NCI-H2227 (cell line): ENCODE results near the gene SLC35F3.

Experiments
- DNase-seq: peaks from one replicate; lab custom pipeline; 2025; ENCODE audit not compliant: unreplicated experiment; lab: John Stamatoyannopoulos, UW

SLC35F3 gene

GRCh38 chr1:233971753-233972152 lies 67.3 kb downstream of the SLC35F3 start:
- no peak for DNase-seq

DNA sequence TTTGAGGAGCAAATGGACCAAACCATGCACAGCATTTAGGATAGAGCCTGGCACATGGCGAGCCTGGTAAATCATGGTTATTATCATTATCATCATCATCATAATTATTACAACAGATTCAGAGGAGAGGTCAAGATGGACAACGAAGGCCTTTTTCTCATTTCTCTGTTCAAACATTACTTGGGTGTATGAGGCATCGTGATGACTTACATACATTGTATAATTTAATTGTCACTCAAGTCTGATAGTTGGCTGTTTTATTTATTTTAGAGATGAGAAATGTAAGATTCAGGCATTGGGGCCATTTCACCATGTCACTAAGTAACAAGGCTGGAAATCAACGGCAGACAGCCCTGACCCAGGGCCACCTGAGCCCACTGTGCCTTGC lies 68.1 kb downstream of the SLC35F3 start:
- peak; percentile 59 for DNase-seq

- DNase-seq = peak; percentile 59
Measured at GRCh38 chr1:233972951-233973635, 68.6 kb downstream of the SLC35F3 start.

DNA sequence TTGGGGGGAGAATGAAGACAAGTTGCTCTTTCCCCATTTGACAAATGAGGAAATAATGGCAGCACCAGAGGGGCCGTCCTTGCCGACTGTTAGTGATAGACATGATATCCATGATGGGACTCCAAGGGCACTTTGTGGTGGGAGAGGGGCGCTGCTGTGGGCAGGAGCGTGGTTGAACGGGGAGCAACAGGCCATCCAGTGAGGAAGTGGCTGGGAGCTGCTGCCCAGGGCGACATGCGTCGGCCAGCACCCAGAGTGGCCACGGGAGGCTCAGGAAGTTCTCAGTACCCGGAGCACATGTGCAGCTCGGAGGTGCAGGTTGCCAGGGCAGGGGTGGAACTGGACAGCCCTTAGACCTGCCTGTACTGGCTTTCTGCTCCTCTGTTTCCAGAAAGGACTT lies 71.0 kb downstream of the SLC35F3 start:
- no peak for DNase-seq

DNA sequence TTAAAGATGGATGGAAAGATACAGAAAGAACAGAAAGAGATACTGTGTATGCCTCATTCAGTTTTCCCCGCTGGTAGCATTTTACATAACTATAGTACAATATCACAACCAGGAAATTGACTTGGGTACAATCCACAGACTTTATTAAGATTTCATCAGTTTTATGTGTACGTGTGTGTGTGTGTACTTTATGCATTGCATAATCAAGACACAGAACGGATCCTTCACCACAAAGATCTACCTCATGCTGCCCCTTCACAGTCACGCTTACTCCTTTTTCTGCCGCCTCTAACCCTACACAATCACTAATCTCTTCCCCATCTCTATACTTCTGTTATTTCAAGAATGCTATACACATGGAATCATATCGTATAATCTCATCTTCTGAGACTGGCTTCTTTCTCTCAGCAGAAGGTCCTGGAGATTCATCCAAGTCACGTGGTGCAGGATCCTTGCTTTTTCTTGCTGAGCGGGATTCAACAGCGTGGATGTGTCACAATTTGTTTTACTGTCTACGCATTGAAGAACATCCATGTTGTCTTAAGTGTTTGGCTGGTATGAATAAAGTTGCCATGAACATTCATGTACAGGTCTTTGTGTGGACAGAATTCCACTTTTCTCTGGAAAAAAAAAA lies 76.7 kb downstream of the SLC35F3 start:
- no peak for DNase-seq

DNA sequence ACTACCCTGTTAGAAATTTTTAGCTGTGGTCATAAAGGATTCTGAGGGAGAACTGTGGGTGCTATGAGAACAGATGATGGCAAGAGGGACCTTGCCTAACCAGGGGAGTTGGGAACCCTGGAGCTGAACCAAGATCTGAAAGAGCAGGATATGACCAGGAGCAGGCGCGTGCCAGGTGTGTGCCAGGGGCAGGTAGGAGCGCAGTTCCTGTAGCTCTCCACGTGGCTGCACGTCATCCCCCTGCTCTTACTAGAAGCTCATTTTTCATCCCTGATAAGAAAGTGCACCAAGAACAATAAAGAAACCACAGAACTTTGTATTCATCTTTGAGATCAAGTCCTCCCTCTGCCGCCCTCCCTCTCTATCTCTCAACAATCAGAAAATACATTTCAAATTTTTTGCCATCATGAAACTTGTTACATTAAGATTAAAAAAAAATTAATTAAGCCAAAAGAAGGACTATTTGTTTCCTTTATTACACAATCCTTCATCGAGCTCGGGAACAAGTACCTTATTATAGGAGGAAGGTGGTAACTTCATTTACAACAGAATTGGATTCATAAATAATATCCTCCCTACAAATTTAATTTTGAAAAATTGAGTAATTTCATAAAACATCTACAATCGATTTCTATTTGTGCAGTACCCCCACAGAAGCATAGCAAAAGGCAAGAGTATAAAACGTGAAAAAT lies 78.5 kb downstream of the SLC35F3 start:
- no peak for DNase-seq

DNA sequence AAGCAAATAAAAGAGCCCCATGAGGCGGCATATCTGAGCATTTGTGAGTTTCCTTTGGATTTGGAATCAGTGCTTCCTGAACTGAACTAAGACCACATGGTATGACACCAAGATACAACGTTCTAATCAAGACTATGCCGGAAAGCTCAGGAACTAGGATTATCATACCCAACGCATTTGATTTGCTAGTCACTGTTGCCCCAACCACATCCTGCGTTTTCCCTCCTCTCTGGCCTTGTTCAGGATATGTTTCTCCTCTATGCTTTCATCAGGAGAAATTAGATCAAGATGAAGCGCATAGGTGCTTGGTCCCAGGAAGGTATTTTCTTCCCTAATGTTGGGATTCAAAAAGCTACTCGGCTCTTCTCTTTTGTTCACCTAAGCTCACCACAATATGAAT lies 79.3 kb downstream of the SLC35F3 start:
- no peak for DNase-seq

DNA sequence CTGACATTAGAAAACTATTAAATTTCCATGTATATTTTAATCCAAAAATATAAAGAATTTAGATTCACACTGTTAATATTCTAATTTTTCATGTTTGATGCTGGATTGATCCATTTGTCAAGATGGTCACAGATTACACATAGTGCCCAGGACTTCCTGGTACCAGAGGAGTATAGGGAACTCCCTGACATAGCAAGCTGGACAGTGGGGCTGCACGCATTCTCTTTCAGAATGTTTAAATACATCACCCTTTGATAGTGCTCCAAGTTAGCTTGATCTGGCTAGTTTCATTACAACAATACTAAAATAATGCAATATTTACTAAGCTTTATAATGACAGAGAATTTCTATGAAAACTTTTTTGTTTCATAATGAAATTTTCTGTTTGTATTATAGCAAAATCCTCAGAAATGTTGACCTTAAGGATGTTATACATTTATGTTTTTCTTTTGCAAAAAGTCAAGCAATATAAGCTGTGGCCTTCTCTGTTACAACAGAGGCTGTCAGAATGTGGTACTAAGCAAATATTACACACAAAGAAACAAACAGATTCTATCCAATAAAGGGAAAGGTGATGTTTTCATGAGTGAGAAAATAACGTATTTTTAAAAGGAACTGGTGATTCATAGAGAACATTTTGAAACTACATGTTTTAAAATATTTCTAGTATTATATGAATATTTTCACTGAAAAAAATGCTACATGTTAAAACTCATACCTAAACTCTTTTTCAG lies 84.7 kb downstream of the SLC35F3 start:
- no peak for DNase-seq

DNA sequence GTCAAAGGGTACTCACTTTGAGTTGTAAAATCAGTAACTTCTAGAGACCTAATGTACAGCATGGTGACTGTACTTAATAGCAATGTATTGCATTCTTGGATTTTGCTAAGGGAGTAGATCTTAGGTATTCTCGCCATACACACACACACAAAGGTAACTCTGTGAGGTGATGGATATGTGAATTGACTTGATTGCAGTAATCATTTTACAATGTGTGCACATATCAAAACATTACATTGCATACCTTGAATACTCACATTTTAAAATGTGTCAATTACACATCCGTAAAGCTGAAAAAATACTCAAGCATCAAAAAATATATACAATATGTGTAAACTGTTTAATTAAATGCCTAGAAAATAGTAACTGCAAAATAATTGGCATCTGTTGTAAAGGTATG lies 86.0 kb downstream of the SLC35F3 start:
- DNase-seq = no peak

DNA sequence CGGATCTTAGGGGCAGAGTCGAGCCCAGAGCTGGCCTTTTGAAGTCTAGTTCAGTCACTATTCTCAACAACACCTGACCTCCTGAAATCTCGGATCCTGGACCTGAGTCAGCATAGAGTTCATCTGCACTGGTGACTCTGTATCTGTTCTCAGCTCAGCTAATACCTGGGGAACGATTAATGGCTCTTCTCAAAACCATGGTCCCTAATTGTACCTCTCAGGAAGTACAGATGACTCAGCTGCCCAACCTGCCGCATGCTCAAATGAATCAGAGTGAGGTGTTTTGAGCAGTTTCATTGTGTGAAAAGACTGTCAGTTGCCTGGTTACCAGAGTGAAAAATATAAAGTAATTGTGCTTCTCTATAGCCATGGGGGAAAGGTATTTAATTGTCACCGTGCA lies 89.2 kb downstream of the SLC35F3 start:
- DNase-seq = peak; percentile 73

GRCh38 chr1:233994112-233994511 lies 89.6 kb downstream of the SLC35F3 start:
- no peak for DNase-seq

- DNase-seq = no peak
Measured at GRCh38 chr1:233998456-233998855, 94.0 kb downstream of the SLC35F3 start.

GRCh38 chr1:233998891-233999290 lies 94.4 kb downstream of the SLC35F3 start:
- DNase-seq = peak; percentile 47

DNA sequence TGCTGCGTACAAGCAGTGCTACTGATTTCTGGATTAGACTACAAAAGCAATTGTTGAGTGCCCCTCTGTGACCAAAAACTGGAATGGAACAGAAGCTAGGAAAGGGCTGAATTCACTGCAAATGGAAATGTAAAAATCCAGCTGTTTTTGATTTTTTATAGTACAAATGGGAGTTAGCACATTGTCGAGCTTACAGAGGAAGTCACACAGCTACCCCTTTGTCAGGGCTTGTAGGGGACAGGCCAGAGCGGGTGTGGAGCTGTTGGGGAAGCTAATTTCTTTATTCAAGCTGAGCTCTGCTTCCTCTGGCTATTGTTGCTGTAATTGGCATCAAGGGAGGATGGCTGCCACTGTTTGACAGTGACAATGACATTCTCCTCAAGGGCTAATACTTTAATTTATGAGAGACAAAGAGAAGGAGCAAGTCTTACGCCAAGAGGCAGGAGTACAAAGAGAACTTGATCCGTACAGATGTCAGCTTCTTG lies 96.1 kb downstream of the SLC35F3 start:
- peak; percentile 48 for DNase-seq

DNA sequence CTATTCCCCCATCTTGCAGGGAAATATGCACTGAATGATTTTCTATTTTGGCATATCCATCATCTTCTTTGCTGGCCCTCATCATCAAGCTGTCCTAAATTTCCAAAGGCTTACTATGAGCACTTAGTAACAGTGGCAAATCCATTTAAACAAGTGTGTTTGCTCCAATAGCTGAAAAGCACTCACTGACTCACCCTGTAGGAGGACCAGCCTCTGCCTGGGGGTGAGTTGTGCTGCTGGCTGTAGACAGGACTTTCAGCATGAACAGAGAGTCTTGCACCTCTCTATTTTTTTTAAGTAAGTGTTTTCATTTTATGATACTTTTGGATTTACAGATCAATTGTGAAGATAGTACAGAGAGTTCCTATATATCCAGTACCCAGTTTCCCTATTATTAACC lies 97.3 kb downstream of the SLC35F3 start:
- DNase-seq = no peak

GRCh38 chr1:234004591-234004990 lies 100.1 kb downstream of the SLC35F3 start:
- no peak for DNase-seq

DNA sequence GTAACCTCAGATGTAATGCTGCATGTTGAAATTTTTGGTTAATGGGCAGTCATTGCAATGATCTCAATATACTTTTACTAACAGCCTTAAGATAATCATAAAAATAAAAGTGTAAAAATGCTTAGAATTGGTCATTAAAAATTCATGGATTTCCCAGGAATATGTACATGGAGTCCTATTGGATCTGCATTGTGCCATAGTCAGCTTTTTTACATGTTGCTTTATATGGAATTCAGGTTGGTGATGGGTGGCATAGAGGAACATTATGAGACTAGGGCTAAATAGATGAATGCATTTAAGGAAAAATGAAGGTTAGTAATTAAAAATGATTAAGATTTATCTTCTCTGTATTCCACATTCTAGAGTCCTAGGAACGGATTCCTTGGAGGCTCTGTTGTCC lies 103.2 kb downstream of the SLC35F3 start:
- DNase-seq = no peak

- DNase-seq = no peak
Measured at GRCh38 chr1:234008591-234008990, 104.1 kb downstream of the SLC35F3 start.

DNA sequence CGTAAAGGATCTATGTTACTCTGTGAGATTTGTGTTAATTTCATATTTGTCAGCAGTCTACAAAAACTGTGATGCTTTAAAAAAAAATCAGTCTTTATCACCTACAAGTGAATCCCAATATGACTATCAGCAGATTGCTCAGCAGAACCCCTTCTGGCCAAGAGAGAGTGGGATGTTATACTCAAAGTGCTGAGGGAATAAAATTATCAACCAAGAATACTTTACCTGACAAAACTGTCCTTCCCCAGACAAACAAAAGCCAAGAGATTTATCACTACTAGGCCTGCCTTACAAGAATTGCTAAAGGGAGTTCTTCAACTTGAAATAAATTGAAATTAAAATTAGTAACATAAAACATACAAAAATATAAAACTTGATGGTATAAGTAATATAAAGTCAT lies 105.2 kb downstream of the SLC35F3 start:
- DNase-seq = no peak

- DNase-seq = no peak
Measured at GRCh38 chr1:234014208-234014607, 109.7 kb downstream of the SLC35F3 start.

DNA sequence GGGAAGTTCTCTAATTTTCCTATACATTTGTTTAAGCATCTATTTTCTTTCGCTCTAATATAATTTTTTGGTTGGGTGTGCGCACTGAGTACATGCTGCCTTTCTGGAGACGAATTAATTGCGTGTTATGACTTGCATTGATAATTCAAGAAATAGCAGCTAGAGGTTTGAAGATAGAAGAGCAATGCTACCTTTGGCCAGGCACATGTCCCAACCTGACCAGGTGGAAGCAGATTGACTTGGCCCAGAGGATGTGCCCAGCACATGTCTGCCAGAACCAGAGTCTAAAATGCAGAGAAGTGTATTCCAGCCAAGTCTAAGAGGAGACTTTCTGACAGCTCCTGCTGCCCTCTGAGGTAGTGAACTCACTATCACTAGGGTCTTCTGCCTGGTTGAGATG lies 114.3 kb downstream of the SLC35F3 start:
- DNase-seq = no peak

GRCh38 chr1:234019387-234019786 lies 114.9 kb downstream of the SLC35F3 start:
- no peak for DNase-seq
